Heart right ventricle (tissue), 16 donors: ENCODE results near the gene AZI2. TPM values are rescaled to one million over a fixed set of nuclear protein-coding genes. Genes with fewer than 3 reads are reported as not detected.

Experiments used
- ATAC-seq, 8 donors: fragments of 200-7000 bp; cut with Tn5 transposase; one replicate each; pipeline ENCODE4 v1.9.1; 2020; ENCODE audit warnings: mild to moderate bottlenecking in 8 of 8, moderate library complexity in 8 of 8, moderate number of reproducible peaks in 1 of 8
- DNase-seq, 2 donors: peaks; one replicate each; pipeline ENCODE4 v3.0.0-alpha.2; 2020
- H3K27ac ChIP-seq, 10 donors: fragments of 200-600 bp; sonication (generic) in 2 of 10; one replicate each; pipeline versions ENCODE4 v1.5.0 to v1.8.0; 2020 to 2022; ENCODE audit warnings: mild to moderate bottlenecking in 3 of 10
- H3K27me3 ChIP-seq, 7 donors: fragments of 200-600 bp; one replicate each; pipeline ENCODE4 v1.8.0; 2021 to 2022; ENCODE audit warnings: mild to moderate bottlenecking in 2 of 7
- H3K36me3 ChIP-seq, 9 donors: fragments of 200-600 bp; sonication (generic) in 1 of 9; one replicate each; pipeline versions ENCODE4 v1.5.0 to v1.8.0; 2020 to 2022; ENCODE audit warnings: mild to moderate bottlenecking in 2 of 9
- H3K4me1 ChIP-seq, 9 donors: fragments of 200-600 bp; sonication (generic) in 1 of 9; one replicate each; pipeline versions ENCODE4 v1.5.0 to v1.8.0; 2020 to 2022; ENCODE audit warnings: mild to moderate bottlenecking in 4 of 9
- H3K4me3 ChIP-seq, 10 donors: fragments of 200-600 bp; sonication (generic) in 2 of 10; one replicate each; pipeline versions ENCODE4 v1.5.0 to v1.8.0; 2020 to 2022; ENCODE audit warnings: mild to moderate bottlenecking in 7 of 10, moderate library complexity in 2 of 10
- H3K9me3 ChIP-seq, 11 donors: fragments of 200-600 bp in 10 of 11; sonication (generic) in 2 of 11; one replicate each; pipeline versions ENCODE4 v1.5.0 to v1.8.0; 2013 to 2022; ENCODE audit warnings: mild to moderate bottlenecking in 2 of 11, control low read depth in 1 of 11, moderate library complexity in 1 of 11
- CTCF ChIP-seq, 9 donors: fragments of 200-600 bp; sonication (generic) in 2 of 9; IDR thresholded peaks; one replicate each; pipeline versions ENCODE4 v1.5.0 to v1.8.0; 2021 to 2022; ENCODE audit warnings: antibody characterized with exemption in 9 of 9, mild to moderate bottlenecking in 5 of 9, moderate library complexity in 1 of 9
- WGBS, 2 donors: extraction: QIAGEN DNeasy Blood & Tissue Kit; methylation state at CpG; one replicate each; pipeline ENCODE4 v1.1.7; 2013; ENCODE audit warnings: inconsistent platforms in 1 of 2; 5-methylcytosine and 5-hydroxymethylcytosine counted together
- intact Hi-C, 10 donors: fragments of 100-400 bp; cut with DNase I; formaldehyde crosslinking; loops; one replicate each; pipeline versions ENCODE4 v1.11.1 to v1.14.2; 2022
- polyA plus RNA-seq, 2 donors: library from polyadenylated mRNA; stranded (reverse); fragments of 200-250 nt; gene quantifications; one replicate each; pipeline ENCODE4 v1.2.3, GENCODE V29; 2013
- total RNA-seq, 10 donors: library from RNA; stranded (reverse); fragmentation: NEBNext Ultra II Directional in 3 of 10; extraction: Animal tissue kit (Norgen Biotek cat#: 25700) in 3 of 10; gene quantifications; one replicate each; pipeline versions ENCODE4 v1.2.1 to v1.2.4, GENCODE V29; 2021 to 2023
- donor health status: Arrhythmogenic right ventricular cardiomyopathy.
- donor health status: ischemic (EF 13 %, LVEDD 7.1; RV severe dilation, severe dysfunction).
- donor health status: healthy with polysubstance abuse.
- donor health status: DM: no; HTN: yes; CAD: no.
- donor health status: DM: no; HTN: no; CAD: no.
- donor health status: ischemic (EF 25% LVEDD 6.9; RV normal size, moderate dysfunction).
- donor health status: ischemic (EF 25% LVEDD 5.7; RV mildly dilated, moderate dysfunction).
- donor health status: healthy.
- donor health status: DM: yes; HTN: yes; CAD: no.
- donor health status: Ischemic cardiomyopathy.
- donor health status: ischemic (EF 35%, LVEDD 5.7; RV mildly dilated, moderate dysfunction).
- donor health status: nonischemic (EF 11% LVEDD 7.7; RV severe dilation, severe dysfunction).
- donor health status: DM: yes; HTN: yes; CAD: no.
- donor health status: PGD.
- donor health status: ischemic (EF 29% LVEDD 5.4; RV normal size, mild dysfunction).
- donor health status: nonischemic (EF 23%, LVEDD 6.1; RV moderate dilation, normal function).

The AZI2 gene
- total and polyA plus RNA-seq, 12 donors, result 19.6 to 42.8 (median 35.0) TPM

- Histone ChIP-seq H3K27me3 (no peaks in the 10 kb centered on the region), H3K9me3 (no peaks in the 10 kb centered on the region), H3K4me3 (no peak overlapping the region), H3K36me3 (peaks cover 0 to 83% (median 22%) of the 10 kb centered on the region in 9 donors), H3K27ac (no peak overlapping the region), H3K4me1 (no peaks in the 10 kb centered on the region)
- ATAC-seq (no peak), DNase-seq (no peak)
- intact Hi-C loops, result loop anchor here in 3 of 10 donors (10.0 kb wide), 3 partner anchors 376 to 1006 kb away; no protein-coding TSS in a partner anchor
- TF ChIP-seq CTCF (IDR thresholded peaks at IDR 0.05), result no peak
Observed at GRCh38 chr3:28320981-28321380, 27.6 kb downstream of the AZI2 start.

GRCh38 chr3:28317438-28318022, 31.1 kb downstream of the AZI2 start:
- intact Hi-C loops, result no loop called here
- peaks cover 0 to 49% (median 9%) of the 10 kb centered on the region in 9 donors for H3K36me3 ChIP-seq
- WGBS, 2 donors, result 41 to 51% methylated on average over 2 of the region's 2 CpGs
- ATAC-seq (peak in 3 of 8 donors; percentile 26 to 60 (median 47)), DNase-seq (no peak)
- no peak overlapping the region for H3K27ac ChIP-seq
- TF ChIP-seq CTCF (IDR thresholded peaks at IDR 0.05), result peak; percentile 22 to 71 (median 55)
- no peaks in the 10 kb centered on the region for H3K4me1 ChIP-seq
- H3K9me3 ChIP-seq, result no peaks in the 10 kb centered on the region
- H3K4me3 ChIP-seq, result no peak overlapping the region
- H3K27me3 ChIP-seq, result no peaks in the 10 kb centered on the region

- Histone ChIP-seq H3K4me1 (no peaks in the 10 kb centered on the region), H3K27me3 (no peaks in the 10 kb centered on the region), H3K4me3 (no peak overlapping the region), H3K36me3 (peaks cover 0 to 39% (median 6%) of the 10 kb centered on the region in 9 donors), H3K27ac (no peak overlapping the region), H3K9me3 (no peaks in the 10 kb centered on the region)
- WGBS, 2 donors, result 73 to 82% methylated on average over 2 of the region's 2 CpGs
- intact Hi-C loops, result no loop called here
- no peak for TF ChIP-seq CTCF (IDR thresholded peaks at IDR 0.05)
- no peak for ATAC-seq
- no peak for DNase-seq
Observed at GRCh38 chr3:28316226-28316625, 32.4 kb downstream of the AZI2 start.

- Histone ChIP-seq H3K4me3 (no peak overlapping the region), H3K27ac (no peak overlapping the region), H3K4me1 (no peaks in the 10 kb centered on the region), H3K9me3 (no peaks in the 10 kb centered on the region), H3K27me3 (no peaks in the 10 kb centered on the region), H3K36me3 (peaks cover 0 to 34% (median 6%) of the 10 kb centered on the region in 9 donors)
- TF ChIP-seq CTCF (IDR thresholded peaks at IDR 0.05), result no peak
- ATAC-seq, result no peak
- DNase-seq, result no peak
- WGBS, 2 donors, result 87 to 89% methylated on average over 1 of the region's 1 CpG
- intact Hi-C loops, result no loop called here
Observed at GRCh38 chr3:28315711-28316110, 32.9 kb downstream of the AZI2 start.
